Measurements from ENCODE around the gene GPATCH11.

Gene GPATCH11
- 48.4 to 50.2 reads per million in 2 experiments for total RNA-seq

DNA sequence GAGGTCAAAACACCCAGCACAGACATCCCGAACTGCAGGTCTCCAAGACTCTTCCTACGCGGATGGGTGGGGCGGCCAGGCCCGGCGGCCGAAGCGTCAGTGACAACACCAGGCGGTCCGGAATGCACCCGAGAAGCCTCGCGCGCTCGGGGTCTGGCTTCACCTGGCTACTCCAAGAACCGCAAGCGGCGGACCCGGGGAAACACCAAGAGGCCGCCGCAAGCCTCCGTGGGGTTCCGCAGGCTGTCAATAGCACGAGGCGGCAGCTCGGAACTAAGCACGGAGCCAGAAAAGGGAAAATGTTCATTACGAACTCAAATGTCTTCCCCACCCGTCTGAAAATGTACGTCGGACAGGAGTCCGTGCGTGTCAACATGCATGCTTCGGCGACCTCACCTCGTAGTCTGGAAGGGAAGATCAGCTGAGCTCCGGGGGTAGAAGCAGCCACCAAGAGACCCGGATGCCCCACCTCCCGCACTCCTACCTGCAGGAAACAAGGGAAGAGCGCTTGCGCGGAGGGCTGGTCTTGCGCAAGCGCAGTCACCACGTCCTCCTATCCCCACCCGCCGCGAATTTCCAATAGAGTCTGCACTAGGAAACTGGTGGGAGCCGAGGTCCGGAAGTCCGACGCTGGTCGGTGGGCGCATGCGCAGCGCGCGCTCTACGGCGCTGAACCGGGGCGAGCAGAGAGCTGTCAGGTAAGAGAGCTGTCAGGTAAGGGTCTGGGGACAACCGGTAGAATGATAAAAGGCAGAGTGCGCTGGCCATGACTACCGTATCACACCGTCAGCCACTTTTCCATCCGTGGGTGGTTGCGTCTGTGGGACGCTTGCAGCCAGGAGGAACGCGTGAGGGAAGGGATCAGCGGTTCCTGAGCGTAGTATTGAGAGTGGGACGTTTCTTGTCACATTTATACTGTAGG, at the start of gene GPATCH11, which contains the start of gene HEATR5B:
Gene GPATCH11, plus strand, starts transcription at position 646 of the 922 bp plus-strand sequence. CDS start 3,864 bp downstream, outside the sequence.
Gene HEATR5B, minus strand, starts transcription at position 500 of the 922 bp plus-strand sequence. CDS start 958 bp downstream, outside the sequence.
- peak; percentile 87 for DNase-seq (ENCODE audit: low read depth)

GRCh38 chr2:37037771-37038170, 46.5 kb upstream of the GPATCH11 start:
- no peak for DNase-seq (ENCODE audit: low read depth)

DNA sequence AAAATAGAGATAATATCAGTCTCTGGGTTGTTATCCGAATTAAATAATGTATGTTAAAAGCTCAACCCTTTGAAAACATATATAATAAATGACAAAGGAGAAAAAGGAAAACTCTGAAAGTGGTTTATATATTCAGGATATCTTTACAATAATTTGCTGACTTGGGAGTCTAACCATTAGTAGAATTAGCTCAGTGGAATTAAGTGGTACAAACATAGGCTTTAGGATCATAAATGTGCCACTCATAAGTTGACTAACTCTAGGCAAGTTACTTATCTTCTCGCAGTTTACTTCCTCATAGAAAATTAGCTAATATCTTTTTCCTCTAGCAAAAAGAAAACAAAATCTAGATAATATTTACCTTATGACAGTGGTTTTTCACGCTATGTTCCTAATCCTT, 44.7 kb upstream of the GPATCH11 start:
- no peak for DNase-seq (ENCODE audit: low read depth)

DNA sequence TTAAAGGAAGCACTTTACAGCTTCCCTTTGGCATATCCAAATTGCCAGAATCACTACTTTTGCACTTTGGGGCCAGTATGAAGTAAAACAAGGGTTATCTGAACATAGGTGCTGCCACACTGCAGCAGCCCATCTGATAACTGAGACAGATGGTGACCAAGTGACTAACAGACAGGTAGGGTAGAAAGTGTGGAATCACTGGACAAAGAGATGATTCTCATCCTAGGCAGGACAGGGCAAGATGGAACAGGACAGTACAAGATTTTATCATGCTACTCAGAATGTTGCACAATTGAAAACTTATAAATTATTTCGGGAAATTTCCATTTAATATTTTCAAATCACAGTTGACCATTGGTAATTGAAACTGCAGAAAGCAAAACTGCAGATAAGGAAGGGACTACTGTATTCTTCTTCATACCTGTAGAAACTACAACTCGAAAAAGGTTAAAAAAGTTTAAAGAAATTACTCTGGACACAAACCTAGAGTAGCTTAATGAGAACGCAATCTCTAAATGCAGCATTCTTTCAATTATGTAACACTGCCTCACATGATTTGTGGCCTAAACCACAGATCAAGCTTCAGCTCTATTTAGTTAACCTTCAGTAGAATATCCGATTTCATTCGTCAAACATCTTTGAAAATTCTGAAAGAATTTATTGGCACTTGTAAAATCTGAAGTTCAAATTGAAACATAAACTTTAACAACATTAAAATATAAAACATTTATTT, 31.6 kb upstream of the GPATCH11 start:
- DNase-seq (ENCODE audit: low read depth) = no peak

GRCh38 chr2:37059841-37060240, 24.5 kb upstream of the GPATCH11 start:
- DNase-seq (ENCODE audit: low read depth) = no peak

DNA sequence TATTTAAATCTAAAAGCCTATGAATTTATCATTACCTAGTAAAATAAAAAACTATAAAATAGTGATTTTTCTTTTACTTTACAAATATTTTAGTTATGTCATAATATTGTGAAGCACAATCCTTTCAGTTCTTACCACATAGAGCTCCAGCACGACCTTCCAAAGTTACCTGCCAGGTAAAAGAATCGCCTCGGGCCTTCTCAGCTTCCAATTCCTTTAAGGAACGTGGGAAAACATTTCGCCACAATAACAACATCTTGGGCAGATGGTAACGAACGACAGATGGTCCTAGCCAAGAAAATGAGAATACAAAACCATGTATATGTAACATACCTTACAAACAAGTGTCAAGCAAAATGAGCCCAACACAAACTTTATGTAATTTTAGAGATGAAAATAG, 23.9 kb upstream of the GPATCH11 start:
- DNase-seq (ENCODE audit: low read depth) = no peak

GRCh38 chr2:37061013-37061711, 23.2 kb upstream of the GPATCH11 start:
- DNase-seq (ENCODE audit: low read depth) = no peak

GRCh38 chr2:37061776-37062175, 22.5 kb upstream of the GPATCH11 start:
- no peak for DNase-seq (ENCODE audit: low read depth)

DNA sequence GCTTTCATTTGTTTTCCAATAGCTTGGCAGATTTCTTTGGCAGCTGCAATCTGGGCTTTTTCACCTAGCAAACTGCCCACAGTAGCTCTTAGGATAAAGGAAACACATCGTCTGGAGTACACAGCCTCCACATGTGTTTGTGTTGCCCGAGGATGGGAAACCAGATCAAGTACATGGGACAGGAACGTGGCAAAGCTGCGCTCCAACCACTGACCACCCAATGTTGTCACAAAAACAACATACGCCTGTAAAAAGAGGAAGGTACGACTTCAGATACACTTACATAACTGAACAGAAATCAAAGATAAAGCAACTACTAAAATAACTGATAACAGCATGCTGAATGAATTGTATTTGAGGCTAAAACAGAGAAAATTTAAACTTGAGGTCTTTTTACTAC, 15.6 kb upstream of the GPATCH11 start:
- DNase-seq (ENCODE audit: low read depth) = no peak

GRCh38 chr2:37070931-37071330, 13.4 kb upstream of the GPATCH11 start:
- no peak for DNase-seq (ENCODE audit: low read depth)

DNA sequence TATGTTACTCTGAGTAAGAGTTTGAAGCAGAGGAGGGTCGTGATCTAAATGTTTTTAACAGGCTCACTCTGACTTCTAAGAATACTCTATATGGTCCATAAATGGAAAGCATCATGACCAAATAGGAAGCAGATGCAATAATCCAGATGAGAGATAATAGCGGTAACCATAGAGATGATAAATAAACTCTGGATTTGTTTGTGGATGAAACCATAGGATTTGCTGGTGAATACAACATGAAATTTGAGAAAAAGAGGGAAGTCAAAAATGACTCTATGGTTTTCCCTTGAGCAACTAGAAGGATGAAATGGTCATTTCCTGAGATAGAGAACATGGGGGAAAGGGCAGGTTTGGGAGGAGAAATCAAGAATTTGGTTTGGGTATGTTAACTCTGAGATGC, 4.1 kb upstream of the GPATCH11 start:
- DNase-seq (ENCODE audit: low read depth) = no peak

- no peak for DNase-seq (ENCODE audit: low read depth)
Observed at GRCh38 chr2:37080689-37081088, 3.6 kb upstream of the GPATCH11 start.

DNA sequence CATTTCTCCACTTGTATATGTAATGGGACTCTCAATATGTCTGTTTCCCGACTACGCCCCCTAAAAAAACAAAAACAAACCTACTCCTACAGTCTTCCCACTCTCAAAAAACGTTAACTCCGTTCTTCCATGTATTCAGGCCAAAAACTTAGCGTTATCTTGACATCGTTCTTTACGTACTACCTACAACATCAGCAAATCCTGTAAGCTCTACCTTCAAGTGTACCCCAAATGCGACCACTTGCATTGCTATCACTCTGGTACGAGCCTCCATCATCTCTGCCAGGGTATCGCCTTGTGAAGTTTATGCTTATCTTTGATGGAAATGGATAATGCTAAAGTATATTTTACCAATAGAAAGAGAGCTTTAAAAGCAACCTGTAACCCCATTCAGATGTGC, 479 bp downstream of the GPATCH11 start:
- no peak for DNase-seq (ENCODE audit: low read depth)

GRCh38 chr2:37085731-37086147, 1.4 kb downstream of the GPATCH11 start:
- no peak for DNase-seq (ENCODE audit: low read depth)

- no peak for DNase-seq (ENCODE audit: low read depth)
Observed at GRCh38 chr2:37090019-37090477, 5.7 kb downstream of the GPATCH11 start.

DNA sequence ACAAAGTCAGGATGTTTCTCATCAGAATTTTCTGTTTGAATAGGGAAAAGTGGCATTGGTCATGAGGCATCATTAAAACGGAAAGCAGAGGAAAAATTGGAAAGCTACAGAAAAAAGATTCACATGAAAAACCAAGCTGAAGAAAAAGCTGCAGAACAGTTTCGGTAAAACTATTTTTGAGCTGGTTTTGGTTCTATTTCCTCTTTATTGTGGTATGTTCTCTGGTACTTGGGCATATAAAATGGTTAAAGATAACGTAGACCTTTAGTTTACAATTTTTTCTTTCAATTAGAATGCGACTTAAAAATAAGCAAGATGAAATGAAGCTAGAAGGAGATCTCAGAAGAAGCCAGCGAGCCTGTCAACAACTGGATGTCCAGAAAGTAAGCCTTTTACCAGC, 7.6 kb downstream of the GPATCH11 start:
- no peak for DNase-seq (ENCODE audit: low read depth)

DNA sequence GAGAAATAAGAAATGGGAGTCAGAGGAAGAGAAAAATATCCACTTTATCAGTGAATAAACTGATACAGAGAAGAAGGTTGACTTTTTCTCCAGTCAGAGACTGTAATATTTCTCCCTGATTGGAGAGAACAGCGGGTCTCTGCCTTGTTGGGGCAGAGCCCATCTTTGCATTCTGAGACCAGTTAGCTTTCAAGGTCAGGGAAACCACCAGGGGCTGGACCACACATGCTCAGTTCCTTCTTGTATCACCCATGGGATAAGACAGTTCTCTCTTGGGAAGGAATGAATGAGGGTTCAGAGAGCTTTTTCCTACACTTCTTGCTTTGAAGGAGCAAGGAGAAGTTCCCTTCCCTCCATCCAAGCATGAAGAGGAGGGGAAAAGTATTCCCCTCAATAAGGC, 12.2 kb downstream of the GPATCH11 start:
- DNase-seq (ENCODE audit: low read depth) = no peak

GRCh38 chr2:37098416-37099118, 14.2 kb downstream of the GPATCH11 start:
- no peak for DNase-seq (ENCODE audit: low read depth)

- no peak for DNase-seq (ENCODE audit: low read depth)
Observed at GRCh38 chr2:37100054-37100453, 15.7 kb downstream of the GPATCH11 start.

- DNase-seq (ENCODE audit: low read depth) = no peak
Observed at GRCh38 chr2:37102588-37102987, 18.3 kb downstream of the GPATCH11 start.

DNA sequence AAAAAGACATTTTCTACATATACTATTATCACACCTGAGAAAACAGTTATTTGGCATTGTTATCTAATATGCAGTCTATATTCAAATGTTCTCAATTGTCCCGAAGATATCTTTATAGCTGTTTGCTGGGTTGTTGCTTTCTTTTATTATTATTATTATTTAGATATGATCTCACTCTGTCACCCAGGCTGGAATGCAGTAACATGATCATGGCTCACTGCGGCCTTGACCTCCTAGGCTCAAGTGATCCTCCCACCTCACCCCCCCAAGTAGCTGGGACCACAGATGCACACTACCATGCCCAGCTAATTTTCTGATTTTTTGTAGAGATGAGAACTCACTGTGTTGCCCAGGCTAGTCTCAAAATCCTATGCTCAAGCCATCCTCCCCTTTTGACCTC, 19.9 kb downstream of the GPATCH11 start:
- DNase-seq (ENCODE audit: low read depth) = no peak

All from T follicular helper cell (primary cell).